ENCODE results near the gene ARHGEF28. TPM values are rescaled to one million over a fixed set of nuclear protein-coding genes. Genes with fewer than 3 reads are reported as not detected.

Gene ARHGEF28
- total and polyA plus RNA-seq, 5 experiments from 2014 or later = 0.52 TPM; not detected in 4

DNA sequence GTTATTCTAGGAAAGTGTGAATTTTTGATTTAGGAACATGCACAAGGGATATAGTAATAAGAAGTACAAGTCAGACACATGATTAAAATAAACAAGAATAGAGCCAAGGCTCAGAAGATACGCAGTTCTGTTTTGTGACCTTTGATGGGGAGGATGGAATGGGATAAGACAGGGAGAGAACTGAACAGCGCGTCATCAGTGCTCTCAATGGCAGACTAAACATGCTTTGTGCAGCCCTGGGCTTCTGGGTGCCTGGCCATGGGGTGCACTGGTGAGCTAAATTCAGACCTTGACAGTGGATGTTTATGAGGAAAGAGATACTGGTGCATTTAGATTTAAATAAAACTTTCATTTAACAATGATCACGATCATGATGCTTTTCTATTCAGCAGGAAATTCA lies 309.7 kb downstream of the ARHGEF28 start:
- no peaks in the 10 kb centered on the region for H3K36me3 Mint-ChIP-seq
- H3K4me3 Mint-ChIP-seq = no peak overlapping the region
- H3K4me1 Mint-ChIP-seq = no peaks in the 10 kb centered on the region
- no peaks in the 10 kb centered on the region for H3K9me3 Mint-ChIP-seq
- H3K27ac Mint-ChIP-seq = no peak overlapping the region
- ATAC-seq = no peak
- POLR2A ChIA-PET = no interaction called here
- no peak for DNase-seq
- peaks cover 2 to 20% (median 10%) of the 10 kb centered on the region in 5 donors for H3K27me3 Mint-ChIP-seq

DNA sequence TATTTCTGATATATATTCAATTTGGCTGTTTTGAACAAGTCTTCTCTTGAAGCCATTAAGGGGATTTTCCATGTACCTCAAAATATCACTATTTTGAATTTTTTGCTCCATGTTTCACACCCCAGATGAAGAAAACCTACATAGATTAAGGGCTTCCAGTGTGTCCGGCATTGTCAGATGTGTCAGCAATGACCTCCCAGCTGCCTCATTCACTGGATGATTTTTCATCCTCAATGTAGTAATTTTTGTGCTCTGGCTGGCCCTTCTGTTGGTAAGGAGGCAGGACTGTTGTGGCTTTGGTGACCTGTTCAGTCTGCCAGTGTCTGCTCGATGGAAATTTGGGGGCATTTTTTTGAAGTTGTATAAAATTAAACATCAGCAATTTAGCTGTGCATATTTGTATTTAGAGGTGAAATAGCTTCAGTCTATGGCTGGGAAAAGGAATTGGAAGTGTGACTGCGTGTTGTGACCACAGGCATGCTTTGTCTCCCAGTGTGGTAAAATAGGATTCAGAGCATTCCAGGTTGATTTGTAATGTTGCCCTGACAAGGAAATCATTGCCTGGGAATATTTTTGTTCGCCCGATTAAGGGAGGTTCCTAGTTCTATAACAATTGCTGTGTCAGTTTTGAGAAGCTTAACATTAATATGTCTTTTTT lies 312.4 kb downstream of the ARHGEF28 start:
- no peak for DNase-seq
- peaks cover 0 to 6% (median 0%) of the 10 kb centered on the region in 3 donors for H3K36me3 Mint-ChIP-seq
- H3K4me1 Mint-ChIP-seq = no peaks in the 10 kb centered on the region
- peaks cover 3 to 36% (median 10%) of the 10 kb centered on the region in 5 donors for H3K27me3 Mint-ChIP-seq
- POLR2A ChIA-PET = no interaction called here
- no peak for ATAC-seq
- peaks cover 0 to 12% (median 0%) of the 10 kb centered on the region in 9 donors for H3K9me3 Mint-ChIP-seq
- no peak overlapping the region for H3K27ac Mint-ChIP-seq
- no peak overlapping the region for H3K4me3 Mint-ChIP-seq

GRCh38 chr5:73938938-73939320 lies 312.9 kb downstream of the ARHGEF28 start:
- ATAC-seq = no peak
- no peak for DNase-seq
- Mint-ChIP-seq H3K36me3 (peaks cover 0 to 6% (median 0%) of the 10 kb centered on the region in 3 donors), H3K4me1 (no peaks in the 10 kb centered on the region), H3K4me3 (no peak overlapping the region), H3K9me3 (peaks cover 0 to 13% (median 2%) of the 10 kb centered on the region in 9 donors), H3K27ac (no peak overlapping the region), H3K27me3 (peaks cover 3 to 34% (median 8%) of the 10 kb centered on the region in 5 donors)
- POLR2A ChIA-PET = no interaction called here

GRCh38 chr5:73939557-73939956 lies 313.6 kb downstream of the ARHGEF28 start:
- ATAC-seq (no peak), DNase-seq (no peak)
- Mint-ChIP-seq H3K4me3 (no peak overlapping the region), H3K27ac (no peak overlapping the region), H3K4me1 (no peaks in the 10 kb centered on the region), H3K36me3 (peaks cover 0 to 11% (median 0%) of the 10 kb centered on the region in 3 donors), H3K27me3 (peaks cover 5 to 28% (median 8%) of the 10 kb centered on the region in 5 donors), H3K9me3 (peaks cover 0 to 20% (median 6%) of the 10 kb centered on the region in 9 donors)
- POLR2A ChIA-PET = no interaction called here

DNA sequence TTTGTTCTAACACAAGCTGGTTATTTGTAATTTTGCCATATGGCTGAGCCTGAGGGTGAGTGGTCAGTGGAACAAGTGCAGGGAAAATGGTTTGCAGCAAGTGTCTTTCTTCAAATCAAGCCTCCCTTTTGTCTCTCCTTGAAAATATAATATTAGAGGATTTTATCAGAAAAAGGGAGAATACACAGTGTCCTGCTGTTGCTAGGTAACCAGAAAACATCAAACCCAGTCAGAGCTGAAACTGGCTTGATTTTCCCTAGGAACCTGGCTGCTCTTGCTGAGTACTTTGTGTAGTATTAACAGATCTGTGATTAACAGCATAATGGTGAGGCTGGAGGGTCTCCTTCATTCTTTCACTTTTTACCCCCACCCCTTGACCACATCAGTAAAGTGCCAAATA lies 314.0 kb downstream of the ARHGEF28 start:
- DNase-seq (no peak), ATAC-seq (no peak)
- Mint-ChIP-seq H3K4me1 (no peaks in the 10 kb centered on the region), H3K27me3 (peaks cover 5 to 23% (median 5%) of the 10 kb centered on the region in 5 donors), H3K4me3 (no peak overlapping the region), H3K27ac (no peak overlapping the region), H3K9me3 (peaks cover 0 to 24% (median 6%) of the 10 kb centered on the region in 9 donors), H3K36me3 (peaks cover 0 to 11% (median 0%) of the 10 kb centered on the region in 3 donors)
- POLR2A ChIA-PET = no interaction called here

DNA sequence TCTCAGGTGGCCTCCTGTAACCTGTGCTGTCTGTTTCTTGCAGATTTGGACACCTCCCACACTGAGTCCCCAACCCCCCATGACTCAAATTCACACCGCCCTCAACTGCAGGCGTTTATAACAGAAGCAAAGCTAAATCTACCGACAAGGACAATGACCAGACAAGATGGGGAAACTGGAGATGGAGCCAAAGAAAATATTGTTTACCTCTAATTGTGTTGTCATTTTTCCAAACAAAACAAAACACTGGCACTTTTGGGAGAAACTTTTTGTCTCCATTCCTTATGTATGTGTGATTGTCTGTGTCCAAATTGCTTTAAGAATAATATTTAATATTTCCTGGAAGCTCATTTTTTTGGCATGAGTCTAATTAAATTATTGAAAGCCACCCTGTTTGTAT lies 314.8 kb downstream of the ARHGEF28 start:
- ATAC-seq = no peak
- Mint-ChIP-seq H3K27ac (no peak overlapping the region), H3K9me3 (peaks cover 0 to 24% (median 6%) of the 10 kb centered on the region in 9 donors), H3K4me1 (no peaks in the 10 kb centered on the region), H3K36me3 (peaks cover 0 to 11% (median 0%) of the 10 kb centered on the region in 3 donors), H3K4me3 (no peak overlapping the region), H3K27me3 (peaks cover under 1 to 23% (median 5%) of the 10 kb centered on the region in 5 donors)
- POLR2A ChIA-PET = no interaction called here
- DNase-seq = no peak

DNA sequence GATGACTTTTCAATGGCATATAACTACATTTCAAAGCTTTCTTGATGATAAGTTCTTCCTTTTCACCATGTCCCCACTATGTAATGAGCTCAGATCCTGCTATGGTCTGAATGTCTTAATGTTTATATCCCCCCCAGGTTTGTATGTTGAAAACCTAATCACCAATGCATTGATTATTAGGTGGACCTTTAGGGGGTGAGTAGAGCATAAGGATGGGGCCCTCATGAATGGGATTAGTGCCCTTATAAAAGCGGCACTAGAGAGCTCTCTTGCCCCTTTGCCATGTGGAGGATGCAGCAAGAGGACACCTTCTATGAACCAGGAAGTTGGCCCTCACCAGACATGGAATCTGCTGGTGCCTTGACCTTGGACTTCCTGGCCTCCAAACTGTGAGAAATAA lies 316.8 kb downstream of the ARHGEF28 start:
- Mint-ChIP-seq H3K4me1 (no peaks in the 10 kb centered on the region), H3K36me3 (peaks cover 0 to 11% (median 0%) of the 10 kb centered on the region in 3 donors), H3K27ac (no peak overlapping the region), H3K27me3 (peaks cover 0 to 23% (median 5%) of the 10 kb centered on the region in 5 donors), H3K4me3 (no peak overlapping the region), H3K9me3 (peaks cover 0 to 24% (median 6%) of the 10 kb centered on the region in 9 donors)
- DNase-seq (no peak), ATAC-seq (no peak)
- POLR2A ChIA-PET = no interaction called here

- peaks cover 0 to 11% (median 0%) of the 10 kb centered on the region in 3 donors for H3K36me3 Mint-ChIP-seq
- H3K27ac Mint-ChIP-seq = no peak overlapping the region
- H3K9me3 Mint-ChIP-seq = peaks cover 0 to 24% (median 6%) of the 10 kb centered on the region in 9 donors
- no peaks in the 10 kb centered on the region for H3K4me1 Mint-ChIP-seq
- H3K27me3 Mint-ChIP-seq = peaks cover 0 to 23% (median 5%) of the 10 kb centered on the region in 5 donors
- POLR2A ChIA-PET = no interaction called here
- no peak overlapping the region for H3K4me3 Mint-ChIP-seq
- DNase-seq (no peak), ATAC-seq (no peak)
These were observed 317.4 kb downstream of the ARHGEF28 start for GRCh38 chr5:73943397-73943796.

DNA sequence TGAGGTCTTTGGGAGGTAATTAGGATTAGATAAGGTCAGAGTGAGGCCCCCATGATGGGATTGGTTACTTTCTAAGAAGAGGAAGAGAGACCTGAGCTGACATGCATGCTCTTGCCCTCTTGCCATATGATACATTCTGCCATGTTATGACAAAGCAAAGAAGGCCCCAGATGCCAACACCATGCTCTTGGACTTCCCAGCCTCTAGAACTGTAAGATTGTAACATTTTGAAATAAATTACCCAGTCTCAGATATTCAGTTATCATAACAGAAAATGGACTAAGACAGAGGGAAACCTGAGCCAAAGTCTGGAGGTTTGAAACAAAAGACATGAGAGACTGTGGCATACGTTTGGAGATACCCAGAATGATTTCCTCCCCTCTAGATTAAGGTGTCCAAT lies 318.6 kb downstream of the ARHGEF28 start:
- no peak for DNase-seq
- Mint-ChIP-seq H3K9me3 (peaks cover 0 to 24% (median 6%) of the 10 kb centered on the region in 9 donors), H3K4me3 (no peak overlapping the region), H3K27me3 (peaks cover 0 to 23% (median 8%) of the 10 kb centered on the region in 5 donors), H3K27ac (no peak overlapping the region), H3K36me3 (peaks cover 0 to 11% (median 0%) of the 10 kb centered on the region in 3 donors), H3K4me1 (no peaks in the 10 kb centered on the region)
- POLR2A ChIA-PET = no interaction called here
- no peak for ATAC-seq

- Mint-ChIP-seq H3K27me3 (peaks cover 0 to 18% (median 8%) of the 10 kb centered on the region in 5 donors), H3K4me1 (no peaks in the 10 kb centered on the region), H3K9me3 (peaks cover 0 to 24% (median 6%) of the 10 kb centered on the region in 9 donors), H3K4me3 (no peak overlapping the region), H3K27ac (no peak overlapping the region), H3K36me3 (peaks cover 0 to 11% (median 0%) of the 10 kb centered on the region in 3 donors)
- ATAC-seq (no peak), DNase-seq (no peak)
- POLR2A ChIA-PET = no interaction called here
These were observed 319.5 kb downstream of the ARHGEF28 start for GRCh38 chr5:73945505-73945904.

DNA sequence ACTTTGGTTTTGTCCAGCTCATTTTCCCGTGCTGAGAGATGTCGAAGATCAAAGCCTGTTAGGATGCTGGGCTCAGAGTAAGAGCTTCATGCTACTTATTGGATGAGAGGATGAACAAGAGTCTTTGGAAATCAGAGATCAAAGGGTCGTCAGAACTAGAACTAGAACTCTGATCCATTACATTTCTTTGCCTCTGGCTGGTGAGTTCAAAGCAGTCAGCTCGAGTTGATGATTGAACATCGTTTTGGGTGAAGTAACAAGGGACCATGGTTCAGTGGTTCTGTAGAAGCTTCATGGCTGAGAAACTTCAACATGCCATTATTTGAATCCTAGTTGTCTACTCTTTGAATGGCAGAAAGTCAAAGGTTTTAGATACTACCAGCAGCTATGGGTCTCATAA lies 320.3 kb downstream of the ARHGEF28 start:
- Mint-ChIP-seq H3K27ac (no peak overlapping the region), H3K4me1 (no peaks in the 10 kb centered on the region), H3K9me3 (peaks cover 0 to 24% (median 6%) of the 10 kb centered on the region in 9 donors), H3K27me3 (peaks cover 2 to 15% (median 8%) of the 10 kb centered on the region in 5 donors), H3K36me3 (peaks cover 0 to 11% (median 0%) of the 10 kb centered on the region in 3 donors), H3K4me3 (no peak overlapping the region)
- DNase-seq (no peak), ATAC-seq (no peak)
- POLR2A ChIA-PET = no interaction called here

DNA sequence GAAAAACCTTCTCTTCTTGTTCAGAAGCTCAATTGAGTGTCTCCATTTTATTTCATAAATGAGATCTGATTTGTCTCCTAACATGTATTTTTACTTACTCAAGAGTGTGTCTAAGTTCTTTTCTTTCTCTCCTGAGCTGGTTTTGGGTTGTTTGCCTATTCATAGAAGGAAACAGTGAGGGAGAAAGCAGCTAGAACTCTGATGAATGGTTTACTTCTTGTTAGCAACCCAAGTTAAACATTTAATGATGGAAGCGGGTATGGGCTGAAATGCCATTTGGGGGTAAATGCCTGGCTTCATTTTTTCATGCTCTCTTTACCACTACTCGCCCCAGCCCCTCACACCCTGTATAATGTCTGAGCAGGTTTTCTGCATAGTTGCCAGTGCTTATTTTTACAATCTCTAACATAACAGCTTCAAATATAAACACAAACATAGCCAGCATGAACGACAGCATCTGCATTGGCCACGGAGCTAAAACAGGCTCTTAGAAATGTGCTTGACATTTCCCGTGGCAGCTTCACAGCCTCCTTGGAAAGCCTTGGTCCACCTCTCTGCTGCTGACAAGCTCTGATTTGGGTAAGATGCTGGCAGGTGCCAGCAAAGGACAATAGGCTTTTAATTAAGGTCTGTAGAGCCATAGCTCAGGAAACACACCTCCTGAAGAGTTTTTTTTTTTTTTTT lies 321.1 kb downstream of the ARHGEF28 start:
- Mint-ChIP-seq H3K9me3 (peaks cover 0 to 24% (median 4%) of the 10 kb centered on the region in 9 donors), H3K27ac (no peak overlapping the region), H3K36me3 (peaks cover 0 to 11% (median 0%) of the 10 kb centered on the region in 3 donors), H3K4me3 (no peak overlapping the region), H3K4me1 (no peaks in the 10 kb centered on the region), H3K27me3 (peaks cover 2 to 10% (median 8%) of the 10 kb centered on the region in 5 donors)
- POLR2A ChIA-PET = no interaction called here
- ATAC-seq (no peak), DNase-seq (no peak)

- Mint-ChIP-seq H3K27ac (no peak overlapping the region), H3K4me3 (no peak overlapping the region), H3K36me3 (peaks cover 0 to 5% (median 0%) of the 10 kb centered on the region in 3 donors), H3K9me3 (peaks cover 0 to 16% (median 4%) of the 10 kb centered on the region in 9 donors), H3K4me1 (no peaks in the 10 kb centered on the region), H3K27me3 (peaks cover 2 to 12% (median 8%) of the 10 kb centered on the region in 5 donors)
- ATAC-seq = no peak
- DNase-seq = no peak
- POLR2A ChIA-PET = no interaction called here
These were observed 322.1 kb downstream of the ARHGEF28 start for GRCh38 chr5:73947906-73948640.

Data from naive thymus-derived CD8-positive, alpha-beta T cell (primary cell).